H7 (cell line): Measurements from ENCODE around the gene ZBTB45. TPM values are rescaled to one million over a fixed set of nuclear protein-coding genes. Genes with fewer than 3 reads are reported as not detected.

Experiments
- DNase-seq: peaks from one replicate; pipeline ENCODE4 v3.0.0; 2012
- H3K27me3 ChIP-seq: 2 replicates; pipeline ENCODE4 v1.6.0; 2011; ENCODE audit warnings: mild to moderate bottlenecking, low read length; ENCODE audit not compliant: control insufficient read depth, insufficient read depth
- H3K36me3 ChIP-seq: replicated peaks from 2 replicates; pipeline ENCODE4 v1.5.1; 2011; ENCODE audit warnings: low read length; ENCODE audit not compliant: control insufficient read depth, insufficient read depth
- H3K4me3 ChIP-seq: 2 replicates; pipeline ENCODE4 v1.5.1; 2011; ENCODE audit warnings: low read depth, mild to moderate bottlenecking, control low read depth, low read length, moderate library complexity; ENCODE audit not compliant: insufficient read depth
- total RNA-seq: library from RNA; depleted of rRNA; stranded (reverse); fragments of >200 nt; shearing (Covaris generic); gene quantifications from 2 replicates; pipeline ENCODE4 v1.2.3, GENCODE V29; 2014

ZBTB45 gene
- total RNA-seq, 1 experiment from 2014 or later, result 20.4 TPM

DNA sequence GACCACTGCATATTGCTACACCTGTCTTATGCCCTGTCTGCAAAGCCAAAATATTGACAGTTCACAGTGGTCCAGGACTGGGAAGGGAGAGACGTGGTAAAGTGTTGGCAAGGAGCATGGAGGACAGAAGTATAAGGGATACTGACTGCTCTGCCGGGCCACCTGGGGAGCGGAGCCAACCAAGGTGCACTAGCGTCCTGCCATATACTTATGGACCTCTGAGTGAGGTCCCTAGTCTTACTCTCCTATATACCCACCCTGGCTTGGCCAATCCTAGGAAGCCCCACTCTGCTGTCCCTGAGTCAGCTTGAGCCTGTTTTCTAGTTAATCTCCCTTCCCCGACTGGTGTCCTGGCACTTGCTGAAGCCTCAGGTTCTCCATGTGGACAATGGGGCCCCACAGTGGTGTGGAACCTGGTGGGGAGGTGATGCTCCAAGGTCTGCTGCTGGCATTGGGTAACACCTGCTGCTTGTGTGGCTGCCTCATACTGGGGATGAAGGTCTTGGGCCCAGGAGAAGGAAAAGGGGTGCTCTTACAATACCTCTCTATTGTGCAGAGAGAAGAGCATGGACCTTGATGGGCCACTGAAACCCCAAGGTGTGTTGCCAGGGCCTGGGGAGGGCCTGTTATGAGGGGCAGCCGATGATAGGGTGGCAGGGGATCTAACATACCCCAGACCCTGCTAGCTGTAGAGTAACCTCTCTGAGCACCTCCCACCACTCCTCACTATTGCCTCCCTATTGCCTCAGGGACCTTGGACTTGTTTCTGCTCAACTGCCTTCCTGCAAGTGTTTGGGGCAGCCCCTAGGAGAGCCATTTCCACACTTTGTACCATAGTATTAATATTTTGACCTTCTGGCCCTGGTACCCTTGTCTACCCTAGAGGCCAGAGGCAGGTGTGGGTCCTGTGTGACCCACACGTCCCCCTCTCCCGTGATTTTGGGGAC, 17.5 kb upstream of the ZBTB45 start:
- H3K27me3 ChIP-seq, result peaks cover 6% of the 10 kb centered on the region
- DNase-seq, result no peak
- no peaks in the 10 kb centered on the region for H3K36me3 ChIP-seq
- no peak overlapping the region for H3K4me3 ChIP-seq

DNA sequence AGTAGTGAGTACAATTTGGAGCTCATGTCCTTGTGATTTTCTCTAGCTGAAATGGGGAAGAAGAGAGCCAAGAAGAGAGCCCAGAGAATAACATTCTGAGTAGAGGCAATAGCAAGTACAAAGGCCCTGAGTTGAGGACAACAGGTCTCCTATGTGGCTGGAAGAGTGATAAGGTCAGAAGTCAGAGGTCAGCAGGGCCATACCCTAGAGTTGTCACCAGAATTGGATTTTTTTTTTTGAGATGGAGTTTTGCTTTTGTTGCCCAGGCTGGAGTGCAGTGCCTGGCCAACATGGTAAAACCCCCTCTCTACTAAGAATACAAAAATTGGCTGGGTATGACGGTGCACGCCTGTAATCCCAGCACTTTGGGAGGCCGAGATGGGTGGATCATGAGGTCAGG, 16.2 kb upstream of the ZBTB45 start:
- DNase-seq, result no peak
- Histone ChIP-seq H3K36me3 (no peaks in the 10 kb centered on the region), H3K27me3 (peaks cover 6% of the 10 kb centered on the region), H3K4me3 (no peak overlapping the region)

DNA sequence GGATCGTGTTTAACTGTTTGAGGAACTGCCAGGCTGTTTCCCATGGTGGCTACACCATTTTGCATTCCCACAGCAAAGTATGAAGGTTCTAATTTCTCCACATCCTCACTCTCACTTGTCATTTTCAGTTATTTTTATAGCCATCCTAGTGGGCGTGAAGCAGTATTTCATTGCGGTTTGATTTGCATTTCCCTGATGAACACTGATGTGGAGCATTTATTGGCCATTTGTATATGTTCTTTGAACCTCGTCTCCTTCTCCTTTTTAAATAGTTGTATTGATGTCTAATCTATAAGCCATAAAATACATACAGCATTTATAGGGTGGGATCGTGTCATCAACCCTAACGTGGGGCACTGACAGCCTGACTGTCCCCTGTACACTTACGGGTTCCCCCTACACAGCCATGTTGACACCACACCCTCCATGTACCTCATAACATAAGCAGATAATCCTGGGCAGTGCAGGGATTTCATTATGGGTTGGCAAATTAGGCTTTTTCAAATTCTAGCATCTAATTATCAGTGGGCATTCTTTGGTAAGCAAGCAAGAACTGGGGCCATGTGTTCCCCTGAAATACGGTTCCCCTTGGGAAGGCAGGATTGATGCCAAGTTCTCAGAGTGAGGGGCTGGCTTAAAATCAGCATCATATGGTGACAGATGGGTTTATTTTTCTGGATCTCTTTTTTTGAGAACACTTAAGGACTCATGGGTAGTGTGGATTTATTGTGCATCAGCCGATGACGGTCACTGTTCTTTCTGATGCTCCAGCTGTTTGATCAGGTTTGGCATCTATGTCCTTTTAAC, 11.6 kb upstream of the ZBTB45 start:
- no peak for DNase-seq
- no peak overlapping the region for H3K4me3 ChIP-seq

DNA sequence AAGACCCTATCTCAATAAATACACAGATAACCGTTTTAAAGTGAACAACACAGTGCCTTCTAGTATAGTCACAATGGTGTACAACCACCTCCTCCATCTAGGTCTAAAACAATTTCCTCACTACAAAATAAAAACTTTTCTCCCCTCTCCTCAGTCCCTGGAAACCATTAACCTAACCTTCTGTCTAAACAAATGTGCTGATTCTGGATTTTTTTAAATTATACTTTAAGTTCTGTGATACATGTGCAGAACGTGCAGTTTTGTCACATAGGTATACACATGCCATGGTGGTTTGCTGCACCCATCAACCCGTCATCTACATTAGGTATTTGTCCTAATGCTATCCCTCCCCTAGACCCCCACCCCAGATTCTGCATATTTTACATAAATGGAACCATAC, 9.8 kb upstream of the ZBTB45 start:
- H3K27me3 ChIP-seq, result no peaks in the 10 kb centered on the region
- no peak for DNase-seq
- no peaks in the 10 kb centered on the region for H3K36me3 ChIP-seq
- H3K4me3 ChIP-seq, result no peak overlapping the region

More for the DNA sequence above, 11.6 kb upstream of the ZBTB45 start:
- Histone ChIP-seq H3K27me3 (no peaks in the 10 kb centered on the region), H3K36me3 (no peaks in the 10 kb centered on the region)

DNA sequence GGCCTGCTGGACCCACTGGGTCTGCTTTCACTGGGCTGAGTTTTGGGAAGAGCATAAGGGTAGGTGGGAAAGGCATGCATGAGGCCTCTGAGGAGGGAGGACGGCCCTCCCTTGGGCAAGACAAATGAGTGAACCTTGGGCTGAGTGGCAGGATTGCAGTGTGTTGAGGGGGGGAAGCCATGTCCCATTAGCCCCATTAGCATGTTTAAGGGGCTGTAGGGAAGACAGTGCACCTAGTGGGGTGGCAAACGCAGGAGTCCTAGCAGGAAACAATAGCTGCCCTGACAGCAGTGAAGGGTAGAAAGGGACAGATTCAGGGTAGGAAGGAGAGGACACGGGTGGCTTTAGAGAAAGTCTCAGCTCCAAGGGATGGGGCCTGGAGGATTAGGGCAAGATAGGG, 3.1 kb upstream of the ZBTB45 start:
- no peak overlapping the region for H3K4me3 ChIP-seq
- H3K36me3 ChIP-seq, result no peaks in the 10 kb centered on the region
- no peaks in the 10 kb centered on the region for H3K27me3 ChIP-seq
- peak; percentile 46 for DNase-seq

DNA sequence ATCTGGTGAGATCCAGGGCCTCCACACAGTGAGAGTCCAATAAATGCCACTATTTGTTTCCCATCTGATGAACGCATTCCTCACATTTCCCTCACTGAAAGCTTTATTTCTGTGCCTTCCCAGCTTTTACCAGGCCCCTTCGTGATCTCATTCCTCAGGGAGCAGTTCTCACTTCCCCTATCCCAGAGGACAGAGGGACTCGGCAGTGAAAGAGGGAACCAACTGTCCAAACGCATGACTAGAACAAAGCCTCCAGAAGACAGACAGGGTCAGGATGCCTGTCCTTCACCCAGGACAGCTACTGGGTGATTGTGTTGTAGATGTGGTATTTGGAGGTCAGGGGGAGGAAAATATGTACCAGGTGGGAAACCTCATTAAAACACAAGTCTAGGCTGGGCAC, 2.0 kb upstream of the ZBTB45 start:
- Histone ChIP-seq H3K4me3 (no peak overlapping the region), H3K36me3 (no peaks in the 10 kb centered on the region; the same call in 1 of the 2 replicates), H3K27me3 (no peaks in the 10 kb centered on the region)
- DNase-seq, result no peak

DNA sequence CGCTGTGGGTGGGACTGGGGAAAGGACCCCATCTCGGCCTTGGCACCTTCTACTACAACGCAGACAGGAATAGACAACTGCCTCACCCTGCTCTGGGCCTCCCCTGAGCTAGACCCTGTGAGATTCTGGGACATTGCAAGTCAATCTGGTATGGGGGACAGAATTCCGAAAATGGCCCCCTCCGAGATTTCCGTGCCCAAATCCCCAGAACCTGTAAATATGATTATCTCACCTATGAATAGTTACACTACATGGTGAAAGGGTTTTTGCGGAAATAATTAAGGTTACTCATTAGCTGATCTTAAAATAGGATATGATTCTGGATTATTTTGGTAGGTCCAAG, 618 bp upstream of the ZBTB45 start:
- DNase-seq, result no peak
- Histone ChIP-seq H3K36me3 (no peaks in the 10 kb centered on the region; the same call in 1 of the 2 replicates), H3K4me3 (peak overlapping the region; percentile 83), H3K27me3 (no peaks in the 10 kb centered on the region)

DNA sequence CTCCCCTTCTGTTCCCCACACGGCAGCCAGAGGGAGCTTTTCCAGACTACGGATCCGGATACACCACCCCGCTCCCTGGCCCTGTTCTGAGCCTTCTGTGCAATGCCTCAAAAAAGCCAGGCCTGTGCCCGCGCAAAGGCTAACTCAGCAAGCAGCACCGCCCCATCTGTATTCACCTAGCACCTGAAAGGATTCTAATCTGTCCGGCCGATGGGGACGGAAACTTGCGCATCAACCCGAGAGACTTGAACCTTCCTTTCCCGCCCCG, 589 bp downstream of the ZBTB45 start:
- Histone ChIP-seq H3K36me3 (no peaks in the 10 kb centered on the region; the same call in 1 of the 2 replicates), H3K4me3 (peak overlapping the region; percentile 83), H3K27me3 (no peaks in the 10 kb centered on the region)
- peak; percentile 93 for DNase-seq

DNA sequence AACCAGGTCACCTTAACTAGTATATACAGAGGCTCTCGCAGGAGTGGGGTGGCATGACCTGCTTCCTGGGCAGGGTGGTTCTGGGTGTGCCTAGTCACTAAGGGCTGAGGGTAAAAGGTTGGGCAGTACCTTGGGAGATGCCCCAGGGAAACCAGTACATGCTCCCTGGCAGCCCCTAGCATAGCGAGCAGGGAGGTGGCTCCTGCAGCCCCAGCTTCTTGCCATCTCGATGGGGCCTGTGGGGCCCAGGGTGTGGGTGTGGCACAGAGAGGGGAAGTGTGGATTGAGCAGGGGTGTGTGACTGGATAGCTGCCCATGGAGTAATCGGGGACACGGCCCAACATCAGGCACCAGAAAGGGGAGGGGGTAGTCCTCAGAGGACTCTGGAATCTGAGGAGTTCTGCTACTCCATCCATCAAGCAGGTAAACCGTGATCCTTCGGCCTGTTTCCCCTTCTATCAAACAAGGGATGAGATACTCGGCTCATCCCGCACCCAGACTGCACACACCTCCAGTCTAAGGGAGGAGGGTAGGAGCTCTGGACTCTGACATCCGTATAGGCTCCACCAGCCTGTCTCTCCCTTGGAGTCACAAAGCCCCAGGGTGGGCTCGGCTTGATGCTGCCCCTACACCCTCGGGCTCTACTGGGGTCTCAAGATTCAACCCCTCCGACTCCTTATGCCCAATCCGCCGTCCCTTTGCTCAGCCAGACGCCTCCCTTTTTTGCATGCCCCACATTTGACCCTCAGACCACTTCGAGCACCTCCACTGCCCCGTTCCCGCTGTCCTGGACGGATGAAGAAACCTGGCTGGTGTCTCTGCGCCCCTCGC, 1.1 kb downstream of the ZBTB45 start:
- Histone ChIP-seq H3K27me3 (no peaks in the 10 kb centered on the region), H3K4me3 (peak overlapping the region; percentile 83)
- peak; percentile 45 for DNase-seq

DNA sequence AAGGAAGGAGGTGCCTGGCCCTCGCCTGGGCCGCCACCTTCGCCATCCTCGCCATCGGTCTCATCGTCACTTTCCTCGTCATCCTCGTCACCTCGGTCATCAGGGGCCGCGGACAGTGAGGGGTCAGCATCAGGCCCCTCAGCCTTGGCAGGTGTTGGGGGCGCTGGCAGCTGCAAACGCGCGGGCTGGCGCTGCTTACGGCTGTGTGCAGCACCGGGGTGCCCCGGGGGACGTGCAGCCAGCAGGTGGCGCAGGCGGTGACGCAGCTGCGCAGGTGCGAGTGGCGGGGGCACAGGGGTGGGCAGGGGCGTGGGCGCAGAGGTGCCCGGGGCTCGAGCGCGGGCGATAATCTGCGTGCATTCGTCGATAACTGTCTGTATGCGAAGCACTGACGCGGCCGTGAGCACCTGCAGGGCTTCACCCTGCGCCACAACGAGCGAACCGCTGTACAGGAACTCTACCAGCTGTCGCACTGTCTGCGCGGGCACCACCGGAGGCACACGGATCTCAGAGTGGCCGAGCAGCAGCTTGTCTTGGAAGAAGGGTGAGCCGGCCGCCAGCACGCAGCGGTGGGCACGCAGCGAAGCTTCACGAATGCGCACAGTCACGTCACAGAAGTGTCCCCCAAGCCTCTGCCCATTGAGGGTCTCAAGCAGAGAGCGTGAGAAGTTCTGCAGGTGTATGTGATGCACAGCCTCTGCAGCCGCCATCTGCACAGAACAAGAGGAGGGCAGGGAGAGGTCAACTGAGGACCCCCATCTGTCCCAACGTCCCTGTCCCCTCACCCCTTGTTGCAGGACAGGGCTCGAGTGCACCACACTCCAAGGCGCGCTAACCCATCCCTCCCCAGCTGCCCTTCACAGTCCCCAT, 2.4 kb downstream of the ZBTB45 start:
- H3K36me3 ChIP-seq, result no peaks in the 10 kb centered on the region; the same call in 1 of the 2 replicates
- no peaks in the 10 kb centered on the region for H3K27me3 ChIP-seq
- no peak overlapping the region for H3K4me3 ChIP-seq
- DNase-seq, result peak; percentile 67

More for the DNA sequence above, 1.1 kb downstream of the ZBTB45 start:
- no peaks in the 10 kb centered on the region; the same call in 1 of the 2 replicates for H3K36me3 ChIP-seq

DNA sequence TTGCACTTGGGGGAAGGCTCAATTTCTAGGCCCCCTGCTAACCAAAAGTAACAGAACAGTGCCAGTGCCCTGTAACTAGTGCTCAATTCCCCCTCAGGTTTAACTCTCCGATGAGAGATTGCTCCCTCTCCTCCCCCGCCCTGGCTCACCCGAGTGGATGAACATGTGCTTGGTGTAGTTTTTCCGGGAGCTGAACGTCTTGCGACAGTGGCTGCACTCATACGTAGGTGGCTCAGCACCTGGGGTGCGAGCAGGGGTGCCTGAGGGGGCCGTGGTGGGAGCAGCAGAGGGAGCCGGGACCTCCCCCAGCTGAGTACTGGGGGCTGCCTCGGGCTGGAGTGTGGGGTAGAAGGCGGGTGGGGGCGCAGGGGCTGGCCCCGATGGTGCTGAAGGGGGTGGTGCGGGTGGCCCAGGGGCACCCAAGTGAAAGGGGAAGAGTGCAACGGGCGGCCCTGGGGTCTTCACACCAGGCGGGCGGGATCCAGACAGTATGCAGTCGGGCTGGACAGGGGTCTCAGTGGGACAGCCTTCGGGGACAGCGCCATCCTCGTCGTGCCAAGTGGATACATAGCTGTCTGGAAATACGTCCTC, 3.3 kb downstream of the ZBTB45 start:
- no peaks in the 10 kb centered on the region for H3K27me3 ChIP-seq
- no peaks in the 10 kb centered on the region; the same call in 1 of the 2 replicates for H3K36me3 ChIP-seq
- DNase-seq, result peak; percentile 46
- no peak overlapping the region for H3K4me3 ChIP-seq

DNA sequence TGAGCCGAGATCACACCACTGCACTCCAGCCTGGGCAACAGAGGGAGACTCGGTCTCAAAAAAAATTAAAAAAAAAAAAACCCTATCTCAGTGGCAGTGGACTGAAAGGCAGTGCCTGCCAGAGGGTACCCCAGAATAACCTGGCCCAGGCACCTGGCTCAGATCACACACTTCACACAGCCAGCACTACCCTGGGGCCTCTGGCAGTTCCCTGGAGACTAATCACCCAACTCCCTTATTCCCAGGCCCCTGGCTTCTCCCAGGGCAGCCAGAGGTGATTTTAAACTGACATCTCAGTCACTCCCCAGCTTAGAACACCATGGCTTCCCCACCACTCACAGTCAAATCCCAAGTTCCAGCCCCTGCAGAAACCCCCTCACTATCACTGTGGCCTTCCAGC, 4.4 kb downstream of the ZBTB45 start:
- no peaks in the 10 kb centered on the region for H3K27me3 ChIP-seq
- no peak for DNase-seq
- H3K4me3 ChIP-seq, result no peak overlapping the region
- no peaks in the 10 kb centered on the region; the same call in 1 of the 2 replicates for H3K36me3 ChIP-seq

DNA sequence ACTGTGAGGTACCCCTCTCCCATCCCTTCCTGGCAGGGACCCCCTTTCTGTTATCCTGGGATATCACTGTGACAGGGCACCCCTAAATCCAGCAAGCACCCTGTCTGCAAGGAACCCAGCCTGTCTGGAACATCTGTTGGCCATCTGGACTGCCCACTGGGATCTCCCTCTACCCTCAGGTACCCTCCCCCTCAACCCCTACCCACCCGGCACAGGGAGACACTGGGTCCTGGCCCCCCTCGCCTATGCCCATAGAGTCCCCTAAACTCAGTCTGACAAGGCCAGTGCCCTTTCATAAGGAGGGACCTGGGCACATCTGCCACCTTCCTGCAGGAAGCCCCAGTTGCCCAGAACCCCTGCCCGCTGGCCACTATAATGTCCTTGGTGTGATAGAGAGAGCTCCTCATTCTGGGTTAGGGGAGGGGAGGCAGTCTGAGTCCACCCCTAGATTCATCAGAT, 5.0 kb downstream of the ZBTB45 start:
- Histone ChIP-seq H3K4me3 (peak overlapping the region; percentile 53), H3K27me3 (no peaks in the 10 kb centered on the region), H3K36me3 (no peaks in the 10 kb centered on the region; the same call in 1 of the 2 replicates)
- no peak for DNase-seq
